ENCODE measurements around the gene ADARB1. TPM values are rescaled to one million over a fixed set of nuclear protein-coding genes. Genes with fewer than 3 reads are reported as not detected.
A peak's percentile ranks its signal among the peaks of the same experiment; 100 is the strongest.

ADARB1 gene
- total and polyA plus RNA-seq, 3 experiments from 2014 or later = 11.8 to 29.5 (median 28.9) TPM

DNA sequence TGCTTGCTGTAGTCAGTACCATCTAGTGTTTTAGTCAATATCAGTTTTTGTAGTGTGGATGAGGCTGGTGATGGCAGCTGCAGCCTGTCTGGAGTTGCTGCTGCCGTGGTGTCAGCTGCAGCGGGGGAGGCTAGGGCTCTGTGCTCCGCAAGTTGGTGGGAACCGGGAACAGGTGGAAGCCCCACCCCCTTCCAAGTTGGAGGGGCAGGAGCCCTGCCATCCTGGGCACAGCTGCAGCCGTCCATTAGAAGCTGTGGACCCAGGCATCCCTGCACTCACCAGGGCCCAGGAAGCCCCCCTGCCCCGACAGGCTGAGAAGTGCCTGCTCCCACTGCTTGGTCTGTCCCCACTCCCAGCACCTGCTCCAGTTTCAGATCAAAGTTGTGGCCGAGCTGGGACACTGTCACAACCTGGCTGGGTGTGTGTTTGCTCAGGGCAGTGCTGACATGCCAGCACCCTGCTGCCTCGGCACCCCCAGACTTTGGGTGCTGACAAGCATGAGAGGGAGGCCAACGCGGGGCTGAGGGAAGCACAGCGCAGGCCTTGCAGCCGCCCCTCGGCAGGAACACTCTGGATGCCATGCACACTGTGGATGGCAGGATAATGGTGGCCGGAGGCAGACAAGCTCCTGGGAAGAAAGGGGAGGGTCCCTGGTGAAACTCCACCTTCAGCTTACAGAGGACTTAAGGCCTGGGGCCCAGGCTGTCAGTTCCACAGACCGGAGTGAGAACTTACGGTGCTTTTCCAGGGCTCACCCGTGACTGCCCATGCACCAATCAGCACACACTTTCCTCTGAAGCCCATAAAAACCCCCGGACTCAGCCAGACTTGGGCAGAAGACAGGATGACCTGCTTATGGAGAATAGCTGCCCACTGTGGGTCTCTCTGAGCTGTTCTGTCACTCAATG lies 86.9 kb downstream of the ADARB1 start:
- Histone ChIP-seq H3K27ac (ENCODE audit: low read depth, low read length) (no peak overlapping the region), H3K4me3 (ENCODE audit: low read length) (no peak overlapping the region), H3K9me3 (ENCODE audit: low read length) (no peaks in the 10 kb centered on the region), H3K27me3 (ENCODE audit: insufficient read depth, low read length, poor library complexity, severe bottlenecking) (no peaks in the 10 kb centered on the region), H3K36me3 (ENCODE audit: insufficient read depth, low read length) (no peaks in the 10 kb centered on the region), H3K4me1 (ENCODE audit: insufficient read depth, low read length) (no peaks in the 10 kb centered on the region)
- H3K4me3 Mint-ChIP-seq = no peak overlapping the region
- H3K27me3 Mint-ChIP-seq = no peaks in the 10 kb centered on the region
- POLR2A ChIA-PET = no interaction called here
- no peak for DNase-seq
- H3K9me3 Mint-ChIP-seq = no peaks in the 10 kb centered on the region
- CTCF ChIA-PET = interaction anchor here (1.7 to 2.6 kb wide), 2 partner anchors 8 to 24 kb away, joined by 6 to 17 read pairs; no protein-coding TSS in a partner anchor
- H3K4me1 Mint-ChIP-seq = peaks cover 0 to 11% (median 2%) of the 10 kb centered on the region in 3 donors
- peaks cover 0 to 23% (median 1%) of the 10 kb centered on the region in 3 donors for H3K36me3 Mint-ChIP-seq
- peak overlapping the region in 1 of 8 donors; percentile 57 for H3K27ac Mint-ChIP-seq

DNA sequence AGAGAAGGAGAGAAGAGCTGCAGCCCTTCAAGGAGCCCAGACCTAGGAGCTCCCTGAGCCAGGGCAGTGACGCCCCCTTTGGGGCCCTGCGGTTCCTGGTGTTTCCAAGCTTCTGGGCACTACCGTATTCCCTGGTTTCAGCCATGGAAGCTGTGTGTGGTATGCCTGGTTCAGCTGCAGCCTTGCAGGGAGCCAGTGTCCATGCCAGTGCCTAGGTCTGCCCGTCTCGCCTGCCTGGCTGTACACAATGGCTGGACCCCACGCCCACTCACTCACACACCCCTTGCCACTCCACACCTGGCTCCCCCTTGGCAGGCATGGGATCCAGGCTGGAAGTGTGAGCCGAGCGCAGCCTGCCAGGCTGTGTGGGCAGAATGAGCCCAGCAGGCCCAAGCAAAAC lies 87.7 kb downstream of the ADARB1 start:
- no peaks in the 10 kb centered on the region for H3K27me3 ChIP-seq (ENCODE audit: insufficient read depth, low read length, poor library complexity, severe bottlenecking)
- Mint-ChIP-seq H3K4me3 (no peak overlapping the region), H3K9me3 (no peaks in the 10 kb centered on the region)

DNA sequence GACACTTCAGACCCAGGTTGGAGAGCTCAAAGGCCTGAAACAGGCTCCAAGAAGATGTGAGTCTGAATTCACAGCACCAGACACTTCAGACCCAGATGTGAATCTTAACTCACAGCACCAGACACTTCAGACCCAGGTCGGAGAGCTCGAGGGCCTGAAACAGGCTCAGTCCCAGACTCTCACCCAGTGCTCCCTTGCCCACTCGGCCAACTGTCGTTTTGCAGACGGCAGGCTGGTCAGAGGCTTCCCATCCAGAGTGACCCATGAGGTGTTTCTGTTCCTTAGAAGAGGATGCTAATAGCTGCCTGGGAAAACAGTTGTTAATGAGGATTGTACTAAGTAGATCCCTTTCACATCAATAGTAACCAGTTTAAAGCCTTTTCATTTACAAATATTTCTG lies 88.4 kb downstream of the ADARB1 start:
- Mint-ChIP-seq H3K27ac (no peak overlapping the region), H3K4me3 (no peak overlapping the region), H3K4me1 (peaks cover 0 to 8% (median 5%) of the 10 kb centered on the region in 3 donors), H3K36me3 (peaks cover 0 to 20% (median 1%) of the 10 kb centered on the region in 3 donors), H3K9me3 (no peaks in the 10 kb centered on the region), H3K27me3 (no peaks in the 10 kb centered on the region)
- Histone ChIP-seq H3K27ac (ENCODE audit: low read depth, low read length) (no peak overlapping the region), H3K4me1 (ENCODE audit: insufficient read depth, low read length) (no peaks in the 10 kb centered on the region), H3K4me3 (ENCODE audit: low read length) (no peak overlapping the region), H3K36me3 (ENCODE audit: insufficient read depth, low read length) (no peaks in the 10 kb centered on the region), H3K9me3 (ENCODE audit: low read length) (no peaks in the 10 kb centered on the region), H3K27me3 (ENCODE audit: insufficient read depth, low read length, poor library complexity, severe bottlenecking) (no peaks in the 10 kb centered on the region)
- ChIA-PET CTCF (interaction anchor here (1.5 to 2.6 kb wide), 3 partner anchors 10 to 25 kb away, joined by 3 to 17 read pairs (median 6); no protein-coding TSS in a partner anchor), POLR2A (no interaction called here)
- no peak for DNase-seq

More for the DNA sequence above, 87.7 kb downstream of the ADARB1 start:
- ChIA-PET POLR2A (no interaction called here), CTCF (interaction anchor here (1.7 to 2.6 kb wide), 2 partner anchors 9 to 24 kb away, joined by 6 to 17 read pairs; no protein-coding TSS in a partner anchor)
- H3K27ac Mint-ChIP-seq = no peak overlapping the region
- no peaks in the 10 kb centered on the region for H3K4me1 ChIP-seq (ENCODE audit: insufficient read depth, low read length)
- peaks cover 0 to 10% (median 3%) of the 10 kb centered on the region in 3 donors for H3K4me1 Mint-ChIP-seq
- H3K36me3 Mint-ChIP-seq = peaks cover 0 to 20% (median 1%) of the 10 kb centered on the region in 3 donors
- H3K4me3 ChIP-seq (ENCODE audit: low read length) = no peak overlapping the region
- H3K27me3 Mint-ChIP-seq = no peaks in the 10 kb centered on the region
- H3K36me3 ChIP-seq (ENCODE audit: insufficient read depth, low read length) = no peaks in the 10 kb centered on the region
- no peaks in the 10 kb centered on the region for H3K9me3 ChIP-seq (ENCODE audit: low read length)
- H3K27ac ChIP-seq (ENCODE audit: low read depth, low read length) = no peak overlapping the region
- no peak for DNase-seq

GRCh38 chr21:45163413-45164123 lies 89.2 kb downstream of the ADARB1 start:
- ChIA-PET CTCF (interaction anchor here (1.5 to 2.6 kb wide), 3 partner anchors 11 to 26 kb away, joined by 3 to 17 read pairs (median 6); no protein-coding TSS in a partner anchor), POLR2A (no interaction called here)
- Mint-ChIP-seq H3K4me1 (peaks cover 5 to 16% (median 9%) of the 10 kb centered on the region in 3 donors), H3K27ac (no peak overlapping the region), H3K36me3 (peaks cover 0 to 20% (median 1%) of the 10 kb centered on the region in 3 donors), H3K27me3 (no peaks in the 10 kb centered on the region), H3K4me3 (no peak overlapping the region), H3K9me3 (no peaks in the 10 kb centered on the region)
- Histone ChIP-seq H3K9me3 (ENCODE audit: low read length) (no peaks in the 10 kb centered on the region), H3K4me1 (ENCODE audit: insufficient read depth, low read length) (no peaks in the 10 kb centered on the region), H3K27me3 (ENCODE audit: insufficient read depth, low read length, poor library complexity, severe bottlenecking) (no peaks in the 10 kb centered on the region), H3K36me3 (ENCODE audit: insufficient read depth, low read length) (no peaks in the 10 kb centered on the region), H3K27ac (ENCODE audit: low read depth, low read length) (no peak overlapping the region), H3K4me3 (ENCODE audit: low read length) (no peak overlapping the region)
- DNase-seq = no peak

GRCh38 chr21:45164124-45164511 lies 89.7 kb downstream of the ADARB1 start:
- no peak overlapping the region for H3K4me3 ChIP-seq (ENCODE audit: low read length)

GRCh38 chr21:45164838-45165237 lies 90.5 kb downstream of the ADARB1 start:
- Mint-ChIP-seq H3K4me1 (peaks cover 18 to 28% (median 21%) of the 10 kb centered on the region in 3 donors), H3K4me3 (no peak overlapping the region), H3K27me3 (no peaks in the 10 kb centered on the region), H3K27ac (no peak overlapping the region), H3K9me3 (no peaks in the 10 kb centered on the region), H3K36me3 (peaks cover 0 to 13% (median 0%) of the 10 kb centered on the region in 3 donors)
- H3K4me3 ChIP-seq (ENCODE audit: low read length) = no peak overlapping the region
- no peak overlapping the region for H3K27ac ChIP-seq (ENCODE audit: low read depth, low read length)
- DNase-seq = no peak
- H3K9me3 ChIP-seq (ENCODE audit: low read length) = no peaks in the 10 kb centered on the region
- CTCF ChIA-PET = interaction anchor here (2.1 kb wide), 1 partner anchor 13 kb away, joined by 5 read pairs; no protein-coding TSS in a partner anchor
- no peaks in the 10 kb centered on the region for H3K27me3 ChIP-seq (ENCODE audit: insufficient read depth, low read length, poor library complexity, severe bottlenecking)
- H3K4me1 ChIP-seq (ENCODE audit: insufficient read depth, low read length) = peaks cover 8% of the 10 kb centered on the region
- no peaks in the 10 kb centered on the region for H3K36me3 ChIP-seq (ENCODE audit: insufficient read depth, low read length)
- POLR2A ChIA-PET = no interaction called here

More at GRCh38 chr21:45164124-45164511, 89.7 kb downstream of the ADARB1 start:
- H3K36me3 Mint-ChIP-seq = peaks cover 0 to 16% (median 1%) of the 10 kb centered on the region in 3 donors
- POLR2A ChIA-PET = no interaction called here
- no peak overlapping the region for H3K27ac Mint-ChIP-seq
- Histone ChIP-seq H3K27me3 (ENCODE audit: insufficient read depth, low read length, poor library complexity, severe bottlenecking) (no peaks in the 10 kb centered on the region), H3K36me3 (ENCODE audit: insufficient read depth, low read length) (no peaks in the 10 kb centered on the region), H3K27ac (ENCODE audit: low read depth, low read length) (no peak overlapping the region), H3K9me3 (ENCODE audit: low read length) (no peaks in the 10 kb centered on the region), H3K4me1 (ENCODE audit: insufficient read depth, low read length) (peaks cover 4% of the 10 kb centered on the region)
- no peaks in the 10 kb centered on the region for H3K9me3 Mint-ChIP-seq
- no peak overlapping the region for H3K4me3 Mint-ChIP-seq
- peaks cover 11 to 21% (median 14%) of the 10 kb centered on the region in 3 donors for H3K4me1 Mint-ChIP-seq
- H3K27me3 Mint-ChIP-seq = no peaks in the 10 kb centered on the region
- no peak for DNase-seq
- CTCF ChIA-PET = interaction anchor here (1.5 to 2.6 kb wide), 2 partner anchors 14 to 26 kb away, joined by 3 to 17 read pairs; no protein-coding TSS in a partner anchor

DNA sequence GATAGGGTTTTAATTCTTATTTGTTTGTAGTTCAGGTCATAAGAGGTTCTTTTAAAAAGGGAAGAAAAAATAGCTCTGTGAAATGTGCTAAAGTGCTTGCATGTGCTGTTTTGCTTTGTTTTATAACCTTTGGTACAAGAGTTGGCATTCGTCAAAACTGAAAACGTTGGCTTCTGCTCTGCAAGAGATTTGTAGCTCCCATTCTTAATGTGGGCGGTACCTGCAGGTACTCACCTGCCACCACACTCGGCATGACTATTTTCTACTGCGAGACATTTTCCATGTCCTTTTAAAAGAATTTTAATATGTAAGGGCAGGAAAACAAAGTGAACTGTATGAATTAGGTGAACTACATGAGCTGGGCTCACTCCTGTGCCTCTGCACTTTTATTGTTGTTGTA lies 92.6 kb downstream of the ADARB1 start:
- peaks cover 0 to 17% (median 0%) of the 10 kb centered on the region in 3 donors for H3K36me3 Mint-ChIP-seq
- ChIA-PET CTCF (interaction anchor here (1.2 to 1.7 kb wide), 2 partner anchors 217 to 430 kb away, joined by 3 to 5 read pairs; no protein-coding TSS in a partner anchor), POLR2A (no interaction called here)
- H3K27me3 Mint-ChIP-seq = no peaks in the 10 kb centered on the region
- no peak overlapping the region for H3K4me3 ChIP-seq (ENCODE audit: low read length)
- H3K27ac ChIP-seq (ENCODE audit: low read depth, low read length) = no peak overlapping the region
- H3K27ac Mint-ChIP-seq = peak overlapping the region in 1 of 8 donors; percentile 15
- H3K4me1 Mint-ChIP-seq = peaks cover 32 to 43% (median 34%) of the 10 kb centered on the region in 3 donors
- no peak overlapping the region for H3K4me3 Mint-ChIP-seq
- H3K9me3 Mint-ChIP-seq = no peaks in the 10 kb centered on the region
- H3K36me3 ChIP-seq (ENCODE audit: insufficient read depth, low read length) = no peaks in the 10 kb centered on the region
- peaks cover 13% of the 10 kb centered on the region for H3K4me1 ChIP-seq (ENCODE audit: insufficient read depth, low read length)
- DNase-seq = no peak
- H3K9me3 ChIP-seq (ENCODE audit: low read length) = no peaks in the 10 kb centered on the region
- no peaks in the 10 kb centered on the region for H3K27me3 ChIP-seq (ENCODE audit: insufficient read depth, low read length, poor library complexity, severe bottlenecking)

Data from CD8-positive, alpha-beta memory T cell (primary cell).